ENCODE results near the gene GPR55. TPM values are rescaled to one million over a fixed set of nuclear protein-coding genes. Genes with fewer than 3 reads are reported as not detected.
A peak's percentile ranks its signal among the peaks of the same experiment; 100 is the strongest.

GPR55 gene
- total and polyA plus RNA-seq, 12 donors, result 0.07 to 0.24 (median 0.14) TPM; not detected in 7

GRCh38 chr2:230941202-230942180 lies 16.4 kb upstream of the GPR55 start:
- H3K4me3 ChIP-seq, result no peak overlapping the region
- no peaks in the 10 kb centered on the region for H3K36me3 ChIP-seq (replicated peaks in 1 of 2)
- no peaks in the 10 kb centered on the region for H3K27me3 ChIP-seq
- TF ChIP-seq CTCF (IDR thresholded peaks at IDR 0.05), result no peak
- TF ChIP-seq POLR2A (IDR thresholded peaks at IDR 0.05), result no peak
- no peaks in the 10 kb centered on the region for H3K9me3 ChIP-seq (replicated peaks in 1 of 3)
- WGBS, 4 donors, result 77 to 82% (median 78%) methylated on average over 11 to 14 of the region's 14 CpGs
- intact Hi-C loops (cut with DNase I), result no loop called here
- peak in 1 of 7 donors; percentile 30 for DNase-seq
- H3K27ac ChIP-seq, result no peak overlapping the region
- no peaks in the 10 kb centered on the region for H3K4me1 ChIP-seq (replicated peaks in 1 of 2)

GRCh38 chr2:230940471-230940815 lies 15.4 kb upstream of the GPR55 start:
- H3K4me1 ChIP-seq (replicated peaks in 1 of 2), result no peaks in the 10 kb centered on the region
- 76 to 86% (median 81%) methylated on average over 3 to 9 of the region's 9 CpGs for WGBS, 4 donors
- TF ChIP-seq CTCF (IDR thresholded peaks at IDR 0.05), result no peak
- TF ChIP-seq POLR2A (IDR thresholded peaks at IDR 0.05), result no peak

GRCh38 chr2:230939691-230940470 lies 14.8 kb upstream of the GPR55 start:
- Histone ChIP-seq H3K27me3 (no peaks in the 10 kb centered on the region), H3K9me3 (replicated peaks in 1 of 3) (no peaks in the 10 kb centered on the region), H3K4me1 (replicated peaks in 1 of 2) (no peaks in the 10 kb centered on the region), H3K36me3 (replicated peaks in 1 of 2) (no peaks in the 10 kb centered on the region), H3K27ac (no peak overlapping the region), H3K4me3 (no peak overlapping the region)
- no peak for TF ChIP-seq CTCF (IDR thresholded peaks at IDR 0.05)
- no peak for TF ChIP-seq POLR2A (IDR thresholded peaks at IDR 0.05)
- DNase-seq, result peak in 1 of 7 donors; percentile 29
- WGBS, 4 donors, result 83 to 89% (median 85%) methylated on average over 8 to 18 of the region's 18 CpGs
- intact Hi-C loops (cut with DNase I), result no loop called here

More at GRCh38 chr2:230940471-230940815, 15.4 kb upstream of the GPR55 start:
- no peak overlapping the region for H3K27ac ChIP-seq
- H3K27me3 ChIP-seq, result no peaks in the 10 kb centered on the region
- peak in 1 of 7 donors; percentile 18 for DNase-seq
- H3K4me3 ChIP-seq, result no peak overlapping the region
- no peaks in the 10 kb centered on the region for H3K36me3 ChIP-seq (replicated peaks in 1 of 2)
- intact Hi-C loops (cut with DNase I), result no loop called here
- no peaks in the 10 kb centered on the region for H3K9me3 ChIP-seq (replicated peaks in 1 of 3)

- Histone ChIP-seq H3K9me3 (replicated peaks in 1 of 3) (no peaks in the 10 kb centered on the region), H3K4me3 (no peak overlapping the region), H3K27ac (no peak overlapping the region), H3K27me3 (no peaks in the 10 kb centered on the region), H3K4me1 (replicated peaks in 1 of 2) (no peaks in the 10 kb centered on the region), H3K36me3 (replicated peaks in 1 of 2) (no peaks in the 10 kb centered on the region)
- peak in 1 of 7 donors; percentile 7 for DNase-seq
- 89 to 97% (median 97%) methylated on average over 6 to 7 of the region's 7 CpGs; no CpG with 5 or more reads in 1 of the 4 donors for WGBS, 4 donors
- intact Hi-C loops (cut with DNase I), result no loop called here
- TF ChIP-seq POLR2A (IDR thresholded peaks at IDR 0.05) (no peak), CTCF (IDR thresholded peaks at IDR 0.05) (no peak)
Observed at GRCh38 chr2:230939066-230939591, 14.1 kb upstream of the GPR55 start.
